ENCODE measurements around the gene AURKA.

Gene AURKA

DNA sequence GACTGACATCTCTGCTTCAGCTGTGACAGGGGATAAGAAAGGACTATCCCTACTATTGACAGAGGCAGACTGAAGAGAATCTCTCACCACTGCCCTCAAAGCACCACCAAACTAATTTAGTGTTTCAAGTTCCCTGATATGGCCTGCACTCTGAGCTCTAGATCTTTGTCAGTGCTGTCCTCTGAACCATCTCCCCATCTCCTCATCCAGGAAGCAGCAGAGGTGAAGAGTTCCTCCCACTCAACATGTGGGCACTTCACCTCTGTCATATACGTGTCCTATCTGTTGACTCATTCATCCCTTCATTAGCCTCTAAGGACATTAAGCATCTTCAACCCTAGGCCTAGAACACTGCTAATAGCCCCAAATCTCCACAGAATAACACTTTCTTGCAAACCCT lies 19.2 kb downstream of the AURKA start:
- TF ChIP-seq, protein P1, sequence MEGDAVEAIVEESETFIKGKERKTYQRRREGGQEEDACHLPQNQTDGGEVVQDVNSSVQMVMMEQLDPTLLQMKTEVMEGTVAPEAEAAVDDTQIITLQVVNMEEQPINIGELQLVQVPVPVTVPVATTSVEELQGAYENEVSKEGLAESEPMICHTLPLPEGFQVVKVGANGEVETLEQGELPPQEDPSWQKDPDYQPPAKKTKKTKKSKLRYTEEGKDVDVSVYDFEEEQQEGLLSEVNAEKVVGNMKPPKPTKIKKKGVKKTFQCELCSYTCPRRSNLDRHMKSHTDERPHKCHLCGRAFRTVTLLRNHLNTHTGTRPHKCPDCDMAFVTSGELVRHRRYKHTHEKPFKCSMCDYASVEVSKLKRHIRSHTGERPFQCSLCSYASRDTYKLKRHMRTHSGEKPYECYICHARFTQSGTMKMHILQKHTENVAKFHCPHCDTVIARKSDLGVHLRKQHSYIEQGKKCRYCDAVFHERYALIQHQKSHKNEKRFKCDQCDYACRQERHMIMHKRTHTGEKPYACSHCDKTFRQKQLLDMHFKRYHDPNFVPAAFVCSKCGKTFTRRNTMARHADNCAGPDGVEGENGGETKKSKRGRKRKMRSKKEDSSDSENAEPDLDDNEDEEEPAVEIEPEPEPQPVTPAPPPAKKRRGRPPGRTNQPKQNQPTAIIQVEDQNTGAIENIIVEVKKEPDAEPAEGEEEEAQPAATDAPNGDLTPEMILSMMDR (IDR thresholded peaks at IDR 0.05), result no peak

DNA sequence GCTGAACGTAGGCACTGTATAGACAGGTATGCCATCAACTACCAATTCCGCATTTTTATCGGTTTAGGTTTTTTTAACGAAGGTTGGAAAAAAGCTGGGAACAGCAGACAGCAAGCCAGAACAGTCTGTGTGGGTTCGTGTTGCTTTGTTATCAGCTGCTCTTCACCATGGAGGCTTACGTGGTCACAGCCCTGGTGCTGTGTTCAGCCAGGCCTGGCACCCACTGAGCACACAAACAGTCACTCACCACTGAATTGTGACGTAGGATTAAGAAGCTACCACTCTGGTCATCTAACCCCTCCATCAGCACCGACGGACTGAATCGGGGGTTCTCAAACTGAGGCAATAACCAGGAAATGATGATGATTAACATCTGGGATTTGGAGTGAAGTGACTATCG lies 20.0 kb downstream of the AURKA start:
- TF ChIP-seq, protein P1 (IDR thresholded peaks at IDR 0.05), result no peak

DNA sequence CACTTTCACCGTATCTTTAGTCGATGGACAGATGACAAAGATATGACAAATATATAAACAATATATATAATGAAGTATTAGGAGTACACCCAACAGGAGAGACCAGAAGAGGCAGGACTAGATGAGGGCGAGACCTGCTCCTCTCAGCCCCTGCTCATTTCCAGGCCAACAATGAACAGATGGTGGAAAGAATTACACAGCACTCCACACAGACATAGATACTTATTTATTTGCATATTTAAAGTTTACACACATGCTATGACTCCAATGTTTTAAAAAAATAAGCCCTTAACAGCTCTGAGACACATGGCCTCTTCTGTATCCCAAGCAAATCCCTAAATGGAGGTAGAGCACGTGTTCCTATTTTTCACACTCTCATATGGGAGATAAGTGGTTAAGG lies 22.8 kb downstream of the AURKA start:
- TF ChIP-seq, protein P1 (IDR thresholded peaks at IDR 0.05), result no peak

DNA sequence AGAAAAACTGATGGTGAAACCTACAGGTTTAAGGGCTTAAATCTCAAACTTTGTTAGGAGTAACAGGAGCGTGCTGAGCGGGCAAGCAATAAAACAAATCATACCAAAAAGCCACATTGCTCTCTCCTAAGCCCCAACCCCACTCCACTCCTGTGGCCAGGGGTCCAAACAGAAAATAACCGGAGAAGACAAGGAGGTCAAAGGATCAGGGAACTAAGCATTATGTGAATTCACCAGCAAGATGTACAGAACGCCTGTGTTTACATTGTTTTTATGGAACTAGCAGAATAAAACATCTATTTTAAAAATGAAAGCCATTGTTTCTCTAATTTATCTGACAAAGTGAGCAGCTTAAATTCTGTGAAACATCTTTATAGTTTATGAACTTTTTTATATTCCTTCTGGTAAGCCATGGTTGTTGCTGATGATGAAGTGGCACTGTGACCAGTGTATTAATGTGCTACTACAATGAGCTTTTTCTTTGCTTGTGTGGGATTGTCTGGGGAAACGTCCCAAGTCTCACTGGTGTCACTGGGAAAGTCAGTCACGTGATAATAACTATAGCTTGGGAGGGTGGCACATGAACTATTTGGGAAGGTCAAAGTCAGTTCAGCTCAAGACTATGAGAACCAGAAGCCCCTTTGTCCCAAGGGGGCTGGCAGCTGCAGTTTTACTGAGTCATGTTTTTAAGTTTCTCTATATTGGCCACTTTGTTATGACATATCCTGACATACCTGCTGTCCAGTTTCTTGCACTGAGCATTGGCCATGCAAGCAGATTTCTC lies 23.5 kb downstream of the AURKA start:
- TF ChIP-seq, protein P1 (IDR thresholded peaks at IDR 0.05), result no peak

DNA sequence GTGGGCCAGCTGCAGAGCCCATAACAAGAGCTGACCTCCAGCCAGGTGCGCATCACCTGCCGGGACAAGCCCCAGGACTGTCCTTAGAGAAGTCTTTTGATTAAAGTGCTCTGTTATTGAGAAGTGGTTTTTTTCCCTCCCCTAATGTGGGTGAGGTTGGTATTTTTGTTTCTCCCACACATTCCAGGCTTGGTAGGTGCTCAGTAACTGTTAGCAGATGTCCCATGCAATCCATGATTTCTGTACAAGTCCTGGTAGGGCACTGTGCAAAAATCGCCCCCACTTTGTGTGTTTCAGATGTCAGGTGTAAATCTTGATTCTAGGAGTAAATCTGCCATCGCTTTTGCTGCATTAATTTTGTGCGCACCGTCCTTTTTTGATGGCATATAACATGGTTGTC lies 28.5 kb downstream of the AURKA start:
- TF ChIP-seq, protein P1 (IDR thresholded peaks at IDR 0.05), result no peak

DNA sequence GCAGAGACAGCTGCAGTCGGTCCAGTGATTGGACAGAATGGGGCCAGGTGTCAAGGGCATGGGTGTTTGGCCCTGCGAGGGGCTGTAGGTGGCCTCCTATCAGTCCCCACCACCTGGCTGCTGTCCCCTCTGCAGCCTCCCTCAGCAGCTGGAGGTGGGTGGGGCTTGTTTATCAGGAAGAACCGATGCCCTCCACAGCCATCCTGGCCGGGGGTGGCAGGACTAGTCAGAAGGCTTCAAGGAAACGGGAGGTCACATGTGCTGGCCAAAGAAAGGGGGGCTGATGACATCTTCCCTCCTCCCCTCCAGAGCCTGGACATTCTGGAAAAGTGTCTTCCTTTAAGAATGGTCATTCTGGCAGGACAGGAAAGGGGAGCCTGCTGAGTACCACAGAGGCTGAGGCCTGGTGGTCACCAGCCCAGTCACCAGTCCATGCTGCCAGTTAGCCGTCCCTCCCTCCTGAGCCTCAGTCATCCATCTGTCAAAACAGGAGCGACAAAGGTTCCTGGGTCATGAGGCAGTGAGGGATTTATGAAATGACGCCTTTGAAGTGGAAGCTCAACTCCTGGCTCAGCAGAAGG lies 29.1 kb downstream of the AURKA start:
- TF ChIP-seq, protein P1 (IDR thresholded peaks at IDR 0.05), result no peak

DNA sequence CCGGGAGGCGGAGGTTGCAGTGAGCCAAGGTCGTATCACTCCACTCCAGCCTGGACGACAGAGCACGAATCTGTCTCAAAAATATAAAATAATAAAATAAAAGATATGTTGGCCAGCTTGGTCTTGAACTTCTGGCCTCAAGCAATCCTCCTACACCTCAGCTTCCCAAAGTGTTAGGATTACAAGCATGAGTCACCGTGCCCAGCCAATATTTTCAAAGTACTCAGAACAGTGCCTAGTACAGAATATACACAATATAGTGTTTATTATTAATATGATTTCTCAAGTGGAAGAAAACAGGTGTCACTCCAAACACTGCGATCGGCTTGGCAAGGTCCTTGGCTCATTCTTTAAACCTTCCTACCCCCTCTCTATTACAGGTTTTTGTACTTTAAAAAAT lies 30.1 kb downstream of the AURKA start:
- TF ChIP-seq, protein P1 (IDR thresholded peaks at IDR 0.05), result no peak

Data from LNCAP (cell line).